Neuronal stem cell (in vitro differentiated cells): ENCODE results near the gene CARD14.
A peak's percentile ranks its signal among the peaks of the same experiment; 100 is the strongest.

Source experiments
- DNase-seq: peaks from one replicate; pipeline ENCODE4 v3.0.0-alpha.2; 2013; ENCODE audit warnings: low spot score
- H2AFZ ChIP-seq: one replicate; pipeline ENCODE4 v1.6.1; 2013; ENCODE audit warnings: mild to moderate bottlenecking, low read length, inconsistent platforms
- H2AK5ac ChIP-seq: 2 replicates; pipeline ENCODE4 v1.6.1; 2013; ENCODE audit warnings: low read depth, mild to moderate bottlenecking, inconsistent platforms, low read length, moderate library complexity, mixed read lengths
- H2BK120ac ChIP-seq: 2 replicates; pipeline ENCODE4 v1.6.1; 2013; ENCODE audit warnings: low read depth, mild to moderate bottlenecking, inconsistent platforms, low read length, moderate library complexity, mixed read lengths
- H2BK12ac ChIP-seq: one replicate; pipeline ENCODE4 v1.6.1; 2013; ENCODE audit warnings: low read length, inconsistent platforms
- H2BK15ac ChIP-seq: 2 replicates; pipeline ENCODE4 v1.6.1; 2013; ENCODE audit warnings: mild to moderate bottlenecking, low read length, inconsistent platforms, mixed read lengths
- H2BK5ac ChIP-seq: one replicate; pipeline ENCODE4 v1.6.1; 2013; ENCODE audit warnings: inconsistent platforms, mild to moderate bottlenecking, low read length, moderate library complexity
- H3K14ac ChIP-seq: one replicate; pipeline ENCODE4 v1.6.1; 2013; ENCODE audit warnings: low read length, inconsistent platforms
- H3K18ac ChIP-seq: 2 replicates; pipeline ENCODE4 v1.6.1; 2013; ENCODE audit warnings: low read length, inconsistent platforms
- H3K23ac ChIP-seq: 2 replicates; pipeline ENCODE4 v1.6.1; 2013; ENCODE audit warnings: low read depth, mild to moderate bottlenecking, mixed read lengths, low read length, inconsistent platforms; ENCODE audit not compliant: poor library complexity
- H3K27ac ChIP-seq: replicated peaks from 3 replicates; pipeline ENCODE4 v1.5.1; 2013; ENCODE audit warnings: low read length, inconsistent platforms
- H3K27me3 ChIP-seq, 3 experiments: 2 replicates each; pipeline ENCODE4 v1.6.1; 2013; ENCODE audit warnings: low read length in 3 of 3, mild to moderate bottlenecking in 2 of 3, inconsistent platforms in 1 of 3, low read depth in 1 of 3, mixed read lengths in 1 of 3, moderate library complexity in 1 of 3; ENCODE audit not compliant: control insufficient read depth in 3 of 3, insufficient read depth in 3 of 3
- H3K36me3 ChIP-seq, 2 donors: replicated peaks in 1 of 2; 2 replicates each; pipeline ENCODE4 v1.6.1; 2013; ENCODE audit warnings: low read length in 2 of 2; ENCODE audit not compliant: control insufficient read depth in 2 of 2, insufficient read depth in 2 of 2
- H3K4ac ChIP-seq: 2 replicates; pipeline ENCODE4 v1.6.1; 2013; ENCODE audit warnings: inconsistent platforms, mild to moderate bottlenecking, low read length, moderate library complexity
- H3K4me1 ChIP-seq, 2 donors: 1 replicate in 1 of 2; 2 replicates in 1 of 2; pipeline ENCODE4 v1.6.1; 2013; ENCODE audit warnings: low read length in 2 of 2, low read depth in 1 of 2; ENCODE audit not compliant: control insufficient read depth in 2 of 2, insufficient read depth in 1 of 2
- H3K4me2 ChIP-seq: one replicate; pipeline ENCODE4 v1.6.1; 2013; ENCODE audit warnings: mild to moderate bottlenecking, low read length, inconsistent platforms; ENCODE audit not compliant: insufficient read depth, poor library complexity, severe bottlenecking
- H3K4me3 ChIP-seq, 2 donors: 2 replicates each; pipeline ENCODE4 v1.5.1; 2013; ENCODE audit warnings: low read length in 2 of 2, mild to moderate bottlenecking in 2 of 2, inconsistent platforms in 1 of 2, moderate library complexity in 1 of 2
- H3K79me1 ChIP-seq: one replicate; pipeline ENCODE4 v1.6.1; 2013; ENCODE audit warnings: low read depth, mild to moderate bottlenecking, inconsistent platforms, low read length, moderate library complexity
- H3K9ac ChIP-seq: one replicate; pipeline ENCODE4 v1.6.1; 2013; ENCODE audit warnings: mild to moderate bottlenecking, low read depth, low read length, inconsistent platforms; ENCODE audit not compliant: poor library complexity
- H3K9me3 ChIP-seq, 2 donors: replicated peaks in 1 of 2; 2 replicates each; pipeline versions ENCODE3 to v1.6.1; 2013; ENCODE audit warnings: low read length in 2 of 2, mild to moderate bottlenecking in 2 of 2, inconsistent platforms in 1 of 2, low read depth in 1 of 2, mixed read lengths in 1 of 2, moderate library complexity in 1 of 2; ENCODE audit not compliant: control insufficient read depth in 2 of 2, insufficient read depth in 1 of 2
- H4K8ac ChIP-seq: one replicate; pipeline ENCODE4 v1.6.1; 2013; ENCODE audit warnings: low read depth, mild to moderate bottlenecking, inconsistent platforms, low read length, moderate library complexity
- H4K91ac ChIP-seq: one replicate; pipeline ENCODE4 v1.6.1; 2013; ENCODE audit warnings: low read length, low read depth, mild to moderate bottlenecking, inconsistent platforms; ENCODE audit not compliant: poor library complexity
- WGBS, 2 donors: extraction: QIAGEN DNeasy Blood & Tissue Kit; methylation state at CpG; one replicate each; pipeline ENCODE4 v1.1.7; 2013; ENCODE audit warnings: missing lambda C conversion rate in 2 of 2, mixed read lengths in 1 of 2; ENCODE audit not compliant: insufficient read length in 2 of 2, insufficient replicate concordance in 1 of 2; ENCODE audit errors: extremely low coverage in 2 of 2; 5-methylcytosine and 5-hydroxymethylcytosine counted together

Gene CARD14

GRCh38 chr17:80201446-80201845, 31.6 kb downstream of the CARD14 start:
- Histone ChIP-seq H2BK15ac (peak overlapping the region; percentile 75), H4K91ac (no peak overlapping the region), H3K9ac (no peak overlapping the region), H3K4me2 (no peak overlapping the region), H3K9me3 (no peaks in the 10 kb centered on the region), H3K14ac (peak overlapping the region; percentile 31), H3K79me1 (no peaks in the 10 kb centered on the region), H2BK120ac (no peak overlapping the region), H3K18ac (no peak overlapping the region), H3K36me3 (no peaks in the 10 kb centered on the region), H2AFZ (no peak overlapping the region), H2AK5ac (peak overlapping the region; percentile 56), H2BK5ac (peak overlapping the region; percentile 75), H3K23ac (no peak overlapping the region), H3K27me3 (no peaks in the 10 kb centered on the region), H3K4me1 (peaks cover 0 to 9% of the 10 kb centered on the region in 2 donors), H3K4me3 (no peak overlapping the region), H2BK12ac (no peak overlapping the region), H3K27ac (no peak overlapping the region), H3K4ac (no peak overlapping the region), H4K8ac (no peak overlapping the region)
- no CpG with 5 or more reads among the region's 15 CpGs for WGBS, 2 donors
- no peak for DNase-seq

- no peak overlapping the region for H2BK5ac ChIP-seq
These were observed 32.4 kb downstream of the CARD14 start for GRCh38 chr17:80202197-80202596.

GRCh38 chr17:80203471-80203963, 33.7 kb downstream of the CARD14 start:
- Histone ChIP-seq H3K9me3 (no peaks in the 10 kb centered on the region), H3K79me1 (no peaks in the 10 kb centered on the region), H2BK120ac (no peak overlapping the region), H2BK15ac (no peak overlapping the region), H4K8ac (no peak overlapping the region), H4K91ac (no peak overlapping the region), H3K9ac (peak overlapping the region; percentile 70), H3K27ac (no peak overlapping the region), H3K4ac (no peak overlapping the region), H3K27me3 (no peaks in the 10 kb centered on the region), H3K4me2 (no peak overlapping the region), H2BK12ac (no peak overlapping the region), H2BK5ac (no peak overlapping the region), H3K23ac (peak overlapping the region; percentile 43), H2AFZ (no peak overlapping the region), H3K36me3 (peaks cover 0 to 5% of the 10 kb centered on the region in 2 donors), H3K14ac (peak overlapping the region; percentile 89), H2AK5ac (peak overlapping the region; percentile 56), H3K4me3 (no peak overlapping the region), H3K4me1 (peaks cover 0 to 3% of the 10 kb centered on the region in 2 donors), H3K18ac (peak overlapping the region; percentile 38)
- WGBS, 2 donors = no CpG with 5 or more reads among the region's 11 CpGs
- no peak for DNase-seq

More at GRCh38 chr17:80202197-80202596, 32.4 kb downstream of the CARD14 start:
- Histone ChIP-seq H3K27me3 (no peaks in the 10 kb centered on the region), H3K14ac (no peak overlapping the region), H3K9me3 (no peaks in the 10 kb centered on the region), H3K79me1 (no peaks in the 10 kb centered on the region), H2BK120ac (no peak overlapping the region), H3K4me2 (no peak overlapping the region), H3K4me3 (peak overlapping the region in 1 of 2 donors; percentile 51), H2AFZ (no peak overlapping the region), H4K91ac (peak overlapping the region; percentile 53), H3K4ac (no peak overlapping the region), H3K18ac (peak overlapping the region; percentile 85), H3K4me1 (peaks cover 0 to 9% of the 10 kb centered on the region in 2 donors), H3K9ac (no peak overlapping the region), H2AK5ac (peak overlapping the region; percentile 56), H4K8ac (no peak overlapping the region), H2BK15ac (peak overlapping the region; percentile 83), H2BK12ac (no peak overlapping the region), H3K27ac (no peak overlapping the region), H3K36me3 (no peaks in the 10 kb centered on the region), H3K23ac (no peak overlapping the region)
- DNase-seq = no peak
- WGBS, 2 donors = no CpG with 5 or more reads among the region's 17 CpGs

- Histone ChIP-seq H3K14ac (no peak overlapping the region), H2BK15ac (no peak overlapping the region), H2BK12ac (no peak overlapping the region), H3K23ac (peak overlapping the region; percentile 10), H3K18ac (peak overlapping the region; percentile 3), H3K4ac (no peak overlapping the region), H3K9ac (peak overlapping the region; percentile 16), H2AK5ac (no peak overlapping the region), H2BK120ac (no peak overlapping the region), H4K91ac (no peak overlapping the region), H3K36me3 (peaks cover under 1 to 16% of the 10 kb centered on the region in 2 donors), H3K4me1 (peaks cover 0 to 3% of the 10 kb centered on the region in 2 donors), H3K4me3 (no peak overlapping the region), H2BK5ac (no peak overlapping the region), H3K27me3 (no peaks in the 10 kb centered on the region), H4K8ac (no peak overlapping the region), H3K4me2 (no peak overlapping the region), H3K9me3 (no peaks in the 10 kb centered on the region), H3K27ac (no peak overlapping the region), H2AFZ (no peak overlapping the region), H3K79me1 (no peaks in the 10 kb centered on the region)
- WGBS, 2 donors = no CpG with 5 or more reads among the region's 19 CpGs
- DNase-seq = no peak
These were observed 35.0 kb downstream of the CARD14 start for GRCh38 chr17:80204626-80205468.
